HTERT RPE-1 (cell line): Measurements from ENCODE around the gene EME2.

Experiments used
- in situ Hi-C: fragments of 300-500 bp; cut with MboI; formaldehyde crosslinking; loops from 4 replicates; pipeline ENCODE4 v1.14.3; 2020; ENCODE audit warnings: low sequenced_read_pairs

Gene EME2

DNA sequence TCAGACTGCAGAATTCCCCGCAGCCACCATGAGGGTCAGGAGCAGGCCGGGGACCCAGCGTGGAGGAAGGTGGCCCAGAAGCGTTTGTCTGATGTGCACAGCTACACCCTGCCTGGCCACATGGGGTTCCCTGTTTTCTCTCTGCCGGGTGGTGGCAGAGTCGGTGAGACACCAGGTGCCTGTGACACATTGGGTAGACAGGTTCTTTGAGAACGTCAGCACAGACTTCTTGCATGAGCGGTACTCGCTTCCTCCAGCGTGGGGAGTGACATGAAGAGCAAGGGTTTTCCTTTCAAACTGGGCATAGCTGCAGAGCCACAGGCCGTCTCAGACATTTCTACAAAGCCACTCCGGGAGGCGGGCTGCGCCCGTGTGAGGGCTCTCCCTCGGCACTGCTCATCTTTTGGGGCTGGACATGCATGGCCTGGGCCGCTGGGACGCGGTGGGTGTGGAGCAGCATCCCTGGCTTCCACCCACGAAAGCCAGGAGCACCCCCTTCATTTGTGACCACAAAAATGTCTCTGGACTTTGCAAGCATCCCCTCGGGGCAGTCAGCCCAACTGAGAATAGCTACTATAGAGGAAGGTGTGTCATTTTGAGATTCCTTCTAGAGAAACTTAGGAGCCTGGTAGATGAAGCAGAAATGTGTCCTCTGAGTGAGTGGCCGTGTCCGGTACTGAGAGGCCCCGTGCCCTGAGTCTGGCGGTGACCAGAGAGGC is 27.3 kb upstream of the EME2 start:
- in situ Hi-C loops = no loop called here

DNA sequence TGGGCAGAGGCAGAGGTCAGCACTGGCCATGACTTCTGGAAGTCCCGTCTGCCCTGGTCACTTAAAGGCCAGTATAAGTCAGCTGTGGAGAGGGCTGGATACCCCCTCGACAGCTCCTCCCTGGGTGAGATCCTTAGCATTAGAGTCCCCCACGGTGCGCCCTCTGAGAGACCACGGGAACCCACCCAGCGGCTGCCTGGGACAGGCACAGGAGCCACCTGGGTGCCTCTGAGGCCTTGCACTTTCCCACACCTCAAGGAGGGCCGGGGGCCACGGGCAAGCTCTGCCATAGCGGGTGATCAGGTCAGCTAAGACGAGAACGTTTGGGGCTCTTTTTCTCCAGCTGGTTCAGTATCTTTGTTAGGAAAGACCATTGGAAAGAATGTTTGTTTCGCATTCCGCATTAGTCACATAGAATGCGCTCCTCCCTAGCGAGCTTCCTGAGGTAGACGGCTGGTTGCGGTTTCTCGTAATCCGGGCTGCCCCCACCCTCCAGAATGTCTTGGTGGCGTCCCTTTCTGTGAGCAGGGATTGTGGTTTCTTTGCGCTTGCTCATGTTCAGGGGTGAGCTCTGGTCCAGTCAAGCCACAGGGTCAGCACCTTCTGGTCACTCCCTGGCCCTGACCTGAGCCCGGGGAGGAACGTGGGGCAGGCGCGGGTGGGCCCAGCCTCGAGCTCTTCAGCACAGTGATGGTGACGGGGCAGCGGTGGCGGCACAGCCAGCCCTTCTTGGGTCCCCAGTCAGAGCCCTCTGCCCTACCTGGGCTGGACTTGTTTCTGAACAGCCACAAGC is 26.5 kb upstream of the EME2 start:
- in situ Hi-C loops = no loop called here

DNA sequence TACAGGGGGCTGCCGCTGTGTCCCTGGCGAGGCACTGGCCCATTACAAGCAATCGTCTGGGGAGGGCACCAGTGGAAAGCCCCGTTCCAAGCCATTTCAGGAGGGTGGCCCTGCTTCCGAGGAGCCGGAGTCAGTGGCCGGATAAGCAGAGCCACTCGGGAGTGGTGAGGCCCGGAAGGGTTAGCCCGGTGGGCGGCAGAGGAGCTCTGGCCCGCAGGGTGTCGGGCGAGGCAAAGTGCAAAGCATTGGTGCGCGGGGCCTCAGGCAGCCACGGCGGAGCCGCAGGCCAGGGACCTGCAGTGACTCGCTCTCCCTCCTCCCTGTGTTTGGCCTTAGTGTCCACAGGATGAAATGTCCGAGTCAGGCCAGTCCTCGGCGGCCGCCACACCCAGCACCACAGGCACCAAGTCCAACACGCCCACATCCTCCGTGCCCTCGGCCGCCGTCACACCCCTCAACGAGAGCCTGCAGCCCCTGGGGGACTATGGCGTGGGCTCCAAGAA is 25.9 kb upstream of the EME2 start:
- in situ Hi-C loops = no loop called here

DNA sequence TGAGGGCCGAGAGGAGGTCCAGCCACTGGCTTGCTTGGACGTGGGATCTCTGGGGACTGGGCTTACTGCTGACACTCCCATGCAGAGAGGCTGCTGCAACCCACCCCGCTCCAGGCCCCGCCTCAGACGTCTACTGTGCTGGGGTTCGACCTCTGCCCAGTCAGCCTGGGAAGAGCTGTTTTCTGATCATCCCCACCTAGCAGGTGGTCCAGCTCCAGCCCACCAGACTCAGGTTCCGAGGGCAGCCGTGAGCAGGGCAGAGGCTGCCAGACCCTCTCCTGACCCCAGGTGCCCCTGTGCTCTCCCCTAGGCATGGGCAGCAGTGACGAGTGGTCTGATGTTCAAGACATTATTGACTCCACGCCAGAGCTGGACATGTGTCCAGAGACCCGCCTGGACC is 24.7 kb upstream of the EME2 start:
- in situ Hi-C loops = no loop called here

DNA sequence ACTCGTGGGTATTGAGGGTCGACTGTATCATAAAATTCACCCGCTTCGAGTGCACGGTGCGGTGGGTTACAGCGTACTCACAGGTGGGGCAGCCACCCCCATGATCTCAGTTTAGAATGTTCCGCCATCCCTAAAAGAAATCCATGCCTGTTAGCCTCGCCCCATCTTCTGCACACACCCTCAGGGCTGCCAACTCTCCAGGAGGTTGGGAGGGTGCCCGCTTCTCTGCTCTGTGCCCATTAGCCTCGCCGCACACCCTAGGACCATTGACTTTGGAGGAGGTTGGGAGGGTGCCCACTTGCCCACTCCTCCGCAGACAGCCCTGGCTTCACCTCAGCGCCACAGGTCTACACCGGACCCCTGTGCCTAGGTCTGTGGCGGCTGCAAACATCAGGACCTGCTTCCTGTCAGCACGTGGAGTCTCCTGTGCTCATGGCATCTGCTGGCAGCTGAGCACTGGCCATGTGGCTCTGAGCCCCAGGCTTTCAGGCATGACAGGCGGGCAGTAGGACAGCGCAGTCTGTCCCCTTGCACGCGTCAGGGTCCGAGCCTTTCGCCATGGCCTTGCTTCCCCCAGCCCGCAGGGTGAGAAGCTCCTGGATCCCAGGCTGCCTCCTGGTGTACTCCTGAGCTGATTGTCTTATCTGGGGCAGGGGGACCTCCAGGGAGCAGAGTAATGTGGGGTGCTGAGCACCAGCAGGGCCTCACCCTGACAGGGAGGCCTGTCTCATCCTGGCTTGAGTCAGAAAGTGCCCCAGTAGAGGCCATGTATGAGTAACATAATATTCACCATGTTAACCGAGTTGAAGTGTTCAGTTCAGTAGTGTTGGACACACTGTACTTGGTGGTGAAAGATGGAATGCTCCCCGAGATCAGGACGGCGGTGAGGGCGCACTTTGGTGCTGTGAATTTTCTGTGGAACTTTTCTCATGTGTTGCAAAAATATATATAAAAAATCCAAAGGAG is 23.2 kb upstream of the EME2 start:
- in situ Hi-C loops = no loop called here

DNA sequence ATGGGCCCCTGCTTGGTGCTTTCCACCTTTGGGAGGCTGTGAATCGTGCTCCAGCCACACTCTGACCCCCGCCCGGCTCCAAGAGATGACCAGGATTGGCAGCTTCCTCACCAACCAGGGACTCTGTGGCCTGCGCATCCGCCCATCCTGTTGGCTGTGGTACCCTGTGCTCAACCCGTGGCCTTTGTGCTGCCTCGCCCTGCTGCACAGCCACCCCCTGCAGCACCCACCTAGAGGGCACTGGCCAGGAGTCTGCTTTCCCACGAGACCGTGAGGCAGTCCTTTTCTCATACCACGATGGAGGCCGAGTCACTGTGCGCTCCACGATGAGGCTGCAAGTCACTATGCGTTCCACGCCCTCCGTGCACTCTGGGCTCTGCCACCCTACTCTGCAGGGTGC is 20.7 kb upstream of the EME2 start:
- in situ Hi-C loops = no loop called here

DNA sequence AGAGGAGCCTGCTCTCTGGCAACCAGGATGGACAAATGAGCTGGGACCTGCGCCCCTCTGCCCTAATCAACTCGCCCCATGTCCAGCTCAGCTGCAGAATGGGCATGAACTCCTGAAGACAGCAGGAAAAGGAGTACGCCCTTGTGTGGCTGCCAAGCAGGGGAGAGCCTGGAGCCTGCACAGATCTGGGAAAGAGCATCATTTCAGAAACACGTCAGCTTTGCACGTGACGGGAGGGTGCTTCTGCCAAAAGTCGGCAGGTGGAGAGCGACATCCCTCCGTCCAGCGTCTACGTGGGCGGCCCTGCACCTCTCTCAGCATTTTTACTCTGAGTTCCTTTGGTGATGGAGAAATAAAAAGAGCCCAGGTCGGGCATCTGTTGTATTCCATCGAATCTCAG is 19.8 kb upstream of the EME2 start:
- in situ Hi-C loops = no loop called here

DNA sequence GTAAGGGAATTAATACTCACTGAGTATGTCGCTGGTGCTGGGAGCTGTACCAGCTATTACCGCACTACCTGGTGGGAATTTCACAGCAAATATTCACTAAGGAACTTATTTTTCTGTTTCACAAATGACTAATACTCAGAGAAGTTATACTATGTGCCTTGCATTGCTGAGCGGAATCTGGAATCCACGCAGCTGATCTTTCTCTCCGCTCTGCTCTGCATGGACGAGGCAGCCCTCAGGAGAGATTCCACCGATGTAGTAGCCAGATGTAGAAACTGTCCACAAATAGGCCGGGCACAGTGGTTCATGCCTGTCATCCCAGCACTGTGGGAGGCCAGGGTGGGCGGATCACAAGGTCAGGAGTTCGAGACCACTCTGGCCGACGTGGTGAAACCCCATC is 18.4 kb upstream of the EME2 start:
- in situ Hi-C loops = no loop called here

DNA sequence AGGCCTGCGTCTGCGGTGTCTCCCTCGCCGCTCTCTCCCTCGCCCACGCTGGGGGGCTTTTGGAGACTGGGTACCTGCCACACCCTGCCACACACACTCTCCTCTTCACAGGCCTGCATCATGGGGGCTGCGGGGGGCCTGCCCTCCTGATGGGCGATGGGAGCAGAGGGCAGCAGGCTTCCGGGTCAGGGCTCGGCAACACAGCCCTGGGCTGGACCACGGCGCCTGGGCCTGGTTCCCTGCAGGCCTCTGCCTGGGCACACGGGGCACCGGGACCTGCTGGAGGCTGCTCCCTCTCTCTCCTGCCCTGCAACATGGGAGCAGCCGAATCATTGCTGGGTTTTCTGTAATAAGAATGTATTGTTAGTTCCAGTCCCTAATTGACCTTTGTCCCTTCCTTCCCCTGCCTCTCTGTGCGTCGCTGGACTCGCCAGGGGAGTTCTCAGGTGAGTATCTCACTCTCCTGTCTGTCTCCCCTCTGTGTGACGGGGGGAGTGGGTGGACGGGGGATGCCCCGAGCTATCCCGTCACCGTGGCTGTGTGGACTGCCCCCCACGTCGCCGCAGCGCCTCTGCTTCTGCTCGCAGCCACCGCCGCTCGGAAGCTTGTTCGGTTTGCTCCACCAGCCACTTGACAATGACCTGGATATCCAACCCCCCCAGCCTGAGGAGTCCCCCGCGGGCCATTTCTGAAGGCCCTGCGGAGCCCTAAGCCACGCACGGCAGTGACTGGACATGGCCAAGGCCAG is 14.7 kb upstream of the EME2 start:
- in situ Hi-C loops = no loop called here

DNA sequence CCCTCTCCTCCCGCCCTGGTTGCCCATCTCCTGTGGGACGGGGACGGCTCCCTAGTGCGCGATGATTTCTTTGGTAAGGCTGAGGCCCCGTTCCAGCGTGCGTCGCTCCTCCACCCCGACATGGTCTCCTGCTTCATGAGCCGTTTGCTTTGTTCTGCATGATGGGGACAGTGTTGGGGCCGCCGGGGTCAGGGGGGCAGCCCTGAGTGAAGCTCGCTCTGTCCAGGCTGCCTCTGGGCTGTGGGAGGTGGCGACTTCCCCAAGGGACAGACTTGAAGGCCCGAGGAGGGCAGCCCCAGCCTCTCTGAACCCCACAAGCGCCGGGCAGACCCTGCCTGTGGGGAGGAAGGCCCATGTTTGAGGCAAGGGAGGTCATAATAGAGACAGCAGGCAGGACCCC is 13.7 kb upstream of the EME2 start:
- in situ Hi-C loops = no loop called here

DNA sequence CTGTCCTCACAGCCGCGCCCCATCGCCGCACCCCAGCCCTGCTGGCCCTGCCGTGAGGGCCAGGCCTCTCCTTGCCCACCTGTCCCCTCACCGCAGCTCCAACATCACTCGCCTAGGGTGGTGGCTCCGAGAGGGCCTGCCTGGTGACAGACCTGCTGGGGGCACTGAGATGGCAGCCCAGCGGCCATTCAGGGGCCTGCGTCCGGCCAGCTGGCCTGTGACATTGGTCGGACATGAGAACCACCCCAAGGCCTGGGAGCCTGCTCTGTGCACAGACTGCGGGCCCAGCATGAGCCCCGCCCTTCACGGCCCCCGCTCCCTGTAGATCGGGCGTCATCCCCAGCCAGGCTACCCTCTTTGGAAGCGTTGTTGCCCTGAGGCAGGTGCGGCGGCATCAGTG is 13.1 kb upstream of the EME2 start:
- in situ Hi-C loops = no loop called here

DNA sequence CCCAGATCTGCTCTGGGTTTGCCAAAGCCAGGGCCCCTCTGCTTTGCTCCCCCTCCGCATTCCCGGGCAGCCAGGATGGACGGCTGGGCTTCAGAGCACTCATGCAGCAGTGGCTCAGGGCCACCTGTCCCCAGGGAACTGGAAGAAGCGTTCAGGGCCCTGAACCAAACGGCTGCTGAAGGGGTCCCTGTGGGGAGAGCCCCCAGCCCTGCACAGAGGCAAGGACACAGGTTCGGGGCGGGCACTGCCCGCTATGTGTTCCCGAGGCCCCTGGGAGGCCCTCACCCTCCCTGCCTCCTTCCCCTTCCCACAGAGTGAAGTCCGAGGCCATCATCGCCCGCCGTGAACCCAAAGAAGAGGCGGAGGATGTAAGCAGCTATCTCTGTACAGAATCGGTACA is 11.7 kb upstream of the EME2 start:
- in situ Hi-C loops = no loop called here

DNA sequence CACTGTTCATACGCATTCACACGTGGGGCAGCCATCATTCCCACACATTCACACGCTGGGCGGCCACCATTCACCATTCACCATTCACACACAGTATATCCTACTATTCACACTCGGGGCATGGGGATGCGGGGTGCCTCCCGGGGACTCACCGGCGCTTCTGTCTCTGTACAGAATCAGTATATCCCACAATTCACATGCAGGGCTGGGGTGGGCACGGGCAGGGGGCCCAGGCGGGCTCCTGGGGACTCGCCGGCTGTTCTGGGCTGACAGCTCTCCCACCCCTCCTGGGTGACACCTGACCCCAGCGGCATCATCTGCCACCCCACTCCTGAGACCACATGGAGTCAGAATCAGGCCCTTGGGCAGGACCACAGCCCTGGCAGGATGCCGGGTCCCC is 10.9 kb upstream of the EME2 start:
- in situ Hi-C loops = no loop called here

DNA sequence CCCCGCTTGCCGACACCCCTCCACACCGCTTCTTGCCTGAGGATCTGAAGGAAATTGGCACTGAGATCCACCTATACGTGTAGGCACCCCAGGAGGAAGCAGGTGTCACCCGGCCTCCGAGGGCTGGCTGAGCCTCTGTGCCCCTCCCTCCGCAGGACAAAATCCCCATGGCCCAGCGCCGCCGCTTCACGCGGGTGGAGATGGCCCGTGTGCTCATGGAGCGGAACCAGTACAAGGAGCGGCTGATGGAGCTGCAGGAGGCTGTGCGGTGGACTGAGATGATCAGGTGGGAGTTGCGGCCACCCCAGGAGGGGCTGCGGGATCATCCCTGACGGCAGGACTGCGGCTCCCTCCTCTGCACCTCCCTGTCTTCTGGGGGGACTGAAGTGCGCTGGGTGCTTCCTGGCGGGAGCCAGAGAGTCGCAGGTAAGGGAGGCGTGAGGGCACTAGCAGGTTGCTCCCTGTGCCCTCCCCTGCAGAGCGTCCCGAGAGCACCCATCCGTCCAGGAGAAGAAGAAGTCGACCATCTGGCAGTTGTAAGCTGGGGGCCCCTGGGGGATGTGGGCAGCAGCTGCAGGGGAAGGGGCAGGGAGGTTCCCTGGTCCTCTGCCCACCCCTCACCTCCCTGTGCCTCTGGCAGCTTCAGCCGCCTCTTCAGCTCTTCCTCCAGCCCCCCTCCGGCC is 10.3 kb upstream of the EME2 start:
- in situ Hi-C loops = no loop called here

DNA sequence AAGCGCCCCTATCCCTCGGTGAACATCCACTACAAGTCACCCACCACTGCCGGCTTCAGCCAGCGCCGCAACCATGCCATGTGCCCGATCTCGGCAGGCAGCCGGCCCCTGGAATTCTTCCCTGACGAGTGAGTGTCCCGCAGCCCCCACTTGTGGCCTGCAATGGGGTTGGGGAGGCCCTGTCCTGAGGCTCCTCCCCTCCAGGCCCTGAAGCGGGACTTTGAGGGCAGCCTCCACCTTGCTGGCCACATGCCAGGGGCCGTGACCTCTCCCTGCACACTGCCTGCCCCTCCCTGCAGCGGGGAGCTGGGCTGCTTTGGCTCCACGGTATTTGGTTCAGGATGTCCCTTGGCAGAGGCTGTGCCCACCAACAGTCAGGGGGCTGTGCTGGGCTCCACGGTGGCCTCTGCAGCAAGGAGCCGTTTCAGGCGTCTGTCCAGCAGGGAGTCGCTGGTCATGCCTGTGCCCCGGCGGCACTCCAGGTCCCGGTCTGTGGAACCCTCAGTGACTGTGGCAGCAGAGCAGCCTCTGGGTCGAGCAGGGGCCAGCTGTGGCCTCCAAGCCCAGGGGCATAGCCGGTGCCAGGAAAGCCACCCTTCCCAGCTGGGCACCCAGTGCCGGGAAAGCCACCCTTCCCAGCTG is 9.6 kb upstream of the EME2 start:
- in situ Hi-C loops = no loop called here

DNA sequence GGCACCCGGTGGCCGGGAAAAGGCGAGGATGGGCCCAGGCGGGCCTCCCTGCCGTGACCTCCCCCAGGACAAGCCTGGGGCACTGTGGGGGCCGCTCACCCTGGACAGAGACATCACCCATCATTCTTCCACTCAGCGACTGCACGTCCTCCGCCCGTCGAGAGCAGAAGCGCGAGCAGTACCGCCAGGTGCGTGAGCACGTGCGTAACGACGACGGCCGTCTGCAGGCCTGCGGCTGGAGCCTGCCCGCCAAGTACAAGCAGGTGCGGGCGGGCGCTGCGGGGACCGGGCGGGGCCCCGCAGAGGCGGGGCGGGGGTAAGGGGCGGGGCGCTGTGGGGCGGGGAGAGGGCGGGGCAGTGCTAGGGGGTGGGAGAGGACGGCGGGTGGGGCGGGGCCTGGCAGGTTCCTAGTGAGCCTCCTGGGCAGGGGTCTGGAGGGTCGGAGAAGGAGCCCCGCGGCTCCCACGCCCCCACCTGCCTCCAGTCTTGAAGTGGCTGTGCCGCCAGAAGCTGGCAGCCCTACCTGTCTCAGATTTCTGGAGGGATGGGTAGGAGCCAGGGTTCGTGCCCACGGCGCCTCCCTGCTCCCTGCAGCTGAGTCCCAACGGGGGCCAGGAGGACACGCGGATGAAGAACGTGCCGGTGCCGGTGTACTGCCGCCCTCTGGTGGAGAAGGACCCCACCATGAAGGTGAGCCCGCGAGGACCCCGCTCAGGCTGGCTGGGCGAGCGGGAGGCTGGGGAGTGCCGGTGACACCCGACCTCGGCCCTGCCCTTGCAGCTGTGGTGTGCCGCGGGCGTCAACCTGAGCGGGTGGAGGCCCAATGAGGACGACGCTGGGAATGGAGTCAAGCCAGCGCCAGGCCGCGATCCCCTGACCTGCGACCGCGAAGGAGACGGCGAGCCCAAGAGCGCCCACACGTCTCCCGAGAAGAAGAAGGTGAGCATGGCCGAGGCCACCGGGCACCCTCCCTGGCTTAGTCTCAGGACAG is 8.8 kb upstream of the EME2 start:
- in situ Hi-C loops = no loop called here

DNA sequence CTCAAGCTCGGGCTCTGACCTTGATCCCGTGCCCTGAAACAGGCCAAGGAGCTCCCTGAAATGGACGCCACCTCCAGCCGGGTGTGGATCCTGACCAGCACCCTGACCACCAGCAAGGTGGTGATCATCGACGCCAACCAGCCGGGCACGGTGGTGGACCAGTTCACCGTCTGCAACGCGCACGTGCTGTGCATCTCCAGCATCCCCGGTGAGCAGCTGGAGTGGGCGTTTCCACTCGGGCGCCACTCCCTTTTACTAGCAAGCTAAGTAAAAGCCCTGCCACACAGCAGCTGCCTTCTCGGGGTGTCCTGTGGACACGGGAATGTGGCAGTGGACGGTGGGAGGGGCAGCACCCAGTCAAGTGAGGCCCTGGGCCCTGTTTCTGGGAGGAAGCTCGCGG is 7.6 kb upstream of the EME2 start:
- in situ Hi-C loops = no loop called here

DNA sequence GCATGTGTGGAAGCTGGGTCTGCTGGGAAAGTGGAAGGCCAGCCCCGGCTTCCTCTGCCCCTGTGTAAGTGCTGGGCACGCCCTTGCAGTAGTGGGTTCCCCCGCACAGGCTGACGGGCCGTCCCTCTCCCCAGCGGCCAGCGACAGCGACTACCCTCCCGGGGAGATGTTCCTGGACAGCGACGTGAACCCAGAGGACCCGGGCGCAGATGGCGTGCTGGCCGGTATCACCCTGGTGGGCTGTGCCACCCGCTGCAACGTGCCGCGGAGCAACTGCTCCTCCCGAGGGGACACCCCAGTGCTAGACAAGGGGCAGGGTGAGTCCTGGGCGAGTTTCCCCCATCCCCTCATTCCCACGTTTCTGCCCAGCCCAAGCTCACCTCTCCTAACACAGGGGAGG is 6.8 kb upstream of the EME2 start:
- in situ Hi-C loops = no loop called here
